HepG2 (cell line): Measurements from ENCODE around the gene TAF6L. TPM values are rescaled to one million over a fixed set of nuclear protein-coding genes. Genes with fewer than 3 reads are reported as not detected.

Experiments
- ELF4 ChIP-seq: sonication (generic); formaldehyde crosslinking; IDR thresholded peaks from 2 replicates; pipeline ENCODE4 v1.5.0; 2020; ENCODE audit warnings: missing genetic modification reagents, mild to moderate bottlenecking, moderate library complexity, borderline replicate concordance
- FOXA1 ChIP-seq, 2 experiments: fragments of 450-650 bp in 1 of 2; sonication (generic) in 1 of 2; formaldehyde crosslinking in 1 of 2; IDR thresholded peaks; 2 replicates each; pipeline versions ENCODE4 v1.4.0 to v1.6.1; 2016 to 2020; ENCODE audit warnings: missing genetic modification reagents in 1 of 2
- HOXA9 ChIP-seq: sonication (generic); formaldehyde crosslinking; IDR thresholded peaks from 2 replicates; pipeline ENCODE4 v1.8.1; 2022; ENCODE audit warnings: missing genetic modification reagents, mild to moderate bottlenecking, moderate library complexity, borderline replicate concordance
- RAD51 ChIP-seq: fragments of 450-650 bp; IDR thresholded peaks from 2 replicates; pipeline ENCODE4 v1.6.1; 2016; ENCODE audit warnings: borderline replicate concordance
- RBM39 ChIP-seq: fragments of 200-400 bp; formaldehyde crosslinking; IDR thresholded peaks from one replicate; pipeline ENCODE4 v1.6.1; 2018; ENCODE audit warnings: antibody characterized with exemption, mild to moderate bottlenecking, low read depth, low read length; ENCODE audit not compliant: poor library complexity, severe bottlenecking
- RCOR2 ChIP-seq: IDR thresholded peaks from 2 replicates; pipeline ENCODE4 v1.6.1; 2016; ENCODE audit warnings: missing biosample characterization, missing genetic modification reagents
- SIX1 ChIP-seq: sonication (generic); formaldehyde crosslinking; IDR thresholded peaks from 2 replicates; pipeline ENCODE4 v1.4.0; 2020; ENCODE audit warnings: missing genetic modification reagents, borderline replicate concordance
- SIX4 ChIP-seq: sonication (generic); formaldehyde crosslinking; IDR thresholded peaks from 2 replicates; pipeline ENCODE4 v1.4.0; 2020; ENCODE audit warnings: missing genetic modification reagents
- THAP11 ChIP-seq: IDR thresholded peaks from 2 replicates; pipeline ENCODE4 v1.6.1; 2016; ENCODE audit warnings: missing biosample characterization, missing genetic modification reagents
- ZC3H13 ChIP-seq: sonication (generic); formaldehyde crosslinking; IDR thresholded peaks from 2 replicates; pipeline ENCODE4 v1.8.1; 2023; ENCODE audit warnings: mild to moderate bottlenecking, missing genetic modification reagents, moderate library complexity
- ZFYVE20 ChIP-seq: sonication (generic); formaldehyde crosslinking; IDR thresholded peaks from 2 replicates; pipeline ENCODE4 v1.8.0; 2023; ENCODE audit warnings: low read depth, mild to moderate bottlenecking, moderate library complexity, missing genetic modification reagents, borderline replicate concordance
- ZNF224 ChIP-seq: sonication (generic); formaldehyde crosslinking; IDR thresholded peaks from 2 replicates; pipeline ENCODE4 v1.5.0; 2020; ENCODE audit warnings: mild to moderate bottlenecking, missing genetic modification reagents
- ZNF589 ChIP-seq: sonication (generic); formaldehyde crosslinking; conservative IDR thresholded peaks from 2 replicates; pipeline ENCODE4 v1.8.0; 2022; ENCODE audit warnings: mild to moderate bottlenecking, moderate library complexity, missing genetic modification reagents
- ZNF605 ChIP-seq: sonication (generic); formaldehyde crosslinking; IDR thresholded peaks from 2 replicates; pipeline ENCODE4 v1.8.0; 2022; ENCODE audit warnings: mild to moderate bottlenecking, missing genetic modification reagents
- ZNF761 ChIP-seq: sonication (generic); formaldehyde crosslinking; conservative IDR thresholded peaks from 2 replicates; pipeline ENCODE4 v1.4.0; 2020; ENCODE audit warnings: mild to moderate bottlenecking, missing genetic modification reagents
- ZNF839 ChIP-seq: sonication (generic); formaldehyde crosslinking; IDR thresholded peaks from 2 replicates; pipeline ENCODE4 v1.4.0; 2020; ENCODE audit warnings: missing genetic modification reagents, mild to moderate bottlenecking, borderline replicate concordance
- ZZZ3 ChIP-seq: sonication (generic); formaldehyde crosslinking; IDR thresholded peaks from 2 replicates; pipeline ENCODE4 v1.4.0; 2020; ENCODE audit warnings: missing genetic modification reagents, mild to moderate bottlenecking, borderline replicate concordance
- polyA plus RNA-seq, 8 experiments: library from polyadenylated mRNA; depleted of rRNA in 3 of 8; stranded (reverse) in 7 of 8; unstranded in 1 of 8; fragments of >200 nt; fragmentation: Illumina TruSeq in 4 of 8; extraction: Trizol in 4 of 8; gene quantifications; 2 replicates each; pipeline versions ENCODE4 v1.2.1 to v1.2.3, GENCODE V29; 2011 to 2016; ENCODE audit warnings: low read depth in 4 of 8, missing spikeins in 1 of 8, mixed read lengths in 1 of 8; ENCODE audit not compliant: insufficient read depth in 1 of 8
- total RNA-seq, 5 experiments: library from RNA; depleted of rRNA; stranded (reverse); fragments of >200 nt; fragmentation: Illumina TruSeq; extraction: Trizol; gene quantifications; 2 replicates each; pipeline ENCODE4 v1.2.3, GENCODE V29; 2016; ENCODE audit warnings: low read depth in 1 of 5
- TF ChIP-seq, protein P1 (sequence below), 2 experiments: IDR thresholded peaks; 2 replicates each; pipeline ENCODE4 v1.6.1; 2011 to 2012; ENCODE audit warnings: low read length in 2 of 2, borderline replicate concordance in 1 of 2, low read depth in 1 of 2, mild to moderate bottlenecking in 1 of 2, moderate library complexity in 1 of 2
- TF ChIP-seq, protein P2 (sequence below): sonication (generic); formaldehyde crosslinking; IDR thresholded peaks from 2 replicates; pipeline ENCODE4 v1.5.0; 2020; ENCODE audit warnings: missing genetic modification reagents
- TF ChIP-seq, protein P3 (sequence below): sonication (generic); formaldehyde crosslinking; IDR thresholded peaks from 2 replicates; pipeline ENCODE4 v1.4.0; 2020; ENCODE audit warnings: missing genetic modification reagents
- TF ChIP-seq, protein P4 (sequence below): sonication (generic); formaldehyde crosslinking; IDR thresholded peaks from 2 replicates; pipeline ENCODE4 v1.5.1; 2020; ENCODE audit warnings: mild to moderate bottlenecking, moderate library complexity, missing genetic modification reagents

TAF6L gene
- total and polyA plus RNA-seq, 2 of the 13 experiments (the other 11 are each of a cell fraction or from before 2014, with no cell fraction given), result 12.6 to 19.4 TPM

DNA sequence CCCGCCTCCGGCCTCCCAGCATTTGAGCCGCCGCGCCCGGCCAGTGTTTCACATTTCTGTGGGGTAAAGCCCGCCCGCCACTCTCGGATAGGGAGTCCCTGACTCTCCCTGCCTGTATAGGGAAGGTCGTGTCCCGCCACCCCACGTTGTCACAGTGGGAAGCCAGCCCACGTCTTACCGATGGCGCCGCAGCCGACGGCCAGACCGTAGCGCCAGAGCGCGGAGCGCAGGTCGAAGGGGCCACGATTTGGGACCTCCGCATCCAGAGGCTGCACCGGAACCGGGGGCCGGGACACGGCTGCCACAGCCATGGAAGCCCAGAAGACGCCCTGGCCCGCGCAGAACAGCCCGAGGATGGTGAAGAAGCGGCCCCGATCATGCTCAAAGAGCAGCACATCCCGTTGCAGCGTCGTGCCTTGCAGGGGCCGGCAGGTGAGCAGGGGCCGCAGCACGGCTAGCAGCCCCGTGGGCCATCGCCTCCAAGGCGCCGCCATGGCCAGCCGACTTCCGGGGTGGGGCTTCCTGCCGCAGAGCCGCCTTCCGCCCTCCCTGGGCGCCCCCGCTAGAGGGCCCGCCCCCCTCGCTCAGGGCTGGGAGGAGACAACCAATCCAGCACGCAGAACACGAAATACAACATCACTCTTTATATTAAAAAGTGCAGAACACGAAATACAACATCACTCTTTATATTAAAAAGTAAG, 20.5 kb downstream of the TAF6L start, which contains the start of gene TMEM223 (continued):
- TF ChIP-seq RBM39, result peak; percentile 92
- no peak for TF ChIP-seq RAD51
- TF ChIP-seq, protein P1, sequence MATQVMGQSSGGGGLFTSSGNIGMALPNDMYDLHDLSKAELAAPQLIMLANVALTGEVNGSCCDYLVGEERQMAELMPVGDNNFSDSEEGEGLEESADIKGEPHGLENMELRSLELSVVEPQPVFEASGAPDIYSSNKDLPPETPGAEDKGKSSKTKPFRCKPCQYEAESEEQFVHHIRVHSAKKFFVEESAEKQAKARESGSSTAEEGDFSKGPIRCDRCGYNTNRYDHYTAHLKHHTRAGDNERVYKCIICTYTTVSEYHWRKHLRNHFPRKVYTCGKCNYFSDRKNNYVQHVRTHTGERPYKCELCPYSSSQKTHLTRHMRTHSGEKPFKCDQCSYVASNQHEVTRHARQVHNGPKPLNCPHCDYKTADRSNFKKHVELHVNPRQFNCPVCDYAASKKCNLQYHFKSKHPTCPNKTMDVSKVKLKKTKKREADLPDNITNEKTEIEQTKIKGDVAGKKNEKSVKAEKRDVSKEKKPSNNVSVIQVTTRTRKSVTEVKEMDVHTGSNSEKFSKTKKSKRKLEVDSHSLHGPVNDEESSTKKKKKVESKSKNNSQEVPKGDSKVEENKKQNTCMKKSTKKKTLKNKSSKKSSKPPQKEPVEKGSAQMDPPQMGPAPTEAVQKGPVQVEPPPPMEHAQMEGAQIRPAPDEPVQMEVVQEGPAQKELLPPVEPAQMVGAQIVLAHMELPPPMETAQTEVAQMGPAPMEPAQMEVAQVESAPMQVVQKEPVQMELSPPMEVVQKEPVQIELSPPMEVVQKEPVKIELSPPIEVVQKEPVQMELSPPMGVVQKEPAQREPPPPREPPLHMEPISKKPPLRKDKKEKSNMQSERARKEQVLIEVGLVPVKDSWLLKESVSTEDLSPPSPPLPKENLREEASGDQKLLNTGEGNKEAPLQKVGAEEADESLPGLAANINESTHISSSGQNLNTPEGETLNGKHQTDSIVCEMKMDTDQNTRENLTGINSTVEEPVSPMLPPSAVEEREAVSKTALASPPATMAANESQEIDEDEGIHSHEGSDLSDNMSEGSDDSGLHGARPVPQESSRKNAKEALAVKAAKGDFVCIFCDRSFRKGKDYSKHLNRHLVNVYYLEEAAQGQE (IDR thresholded peaks at IDR 0.05; ENCODE audit: borderline replicate concordance in 1 of 2, low read depth in 1 of 2, low read length in 2 of 2), result 0 out of 4 replicates have a peak, but pooled peaks of 1 of the 2 experiments have one; percentile 40
- no peak for TF ChIP-seq FOXA1 (IDR thresholded peaks at IDR 0.05)
- TF ChIP-seq FOXA1 (CRISPR knock-in tag; IDR thresholded peaks at IDR 0.05), result no peak
- TF ChIP-seq ELF4 (CRISPR knock-in tag), result peak; percentile 89
- TF ChIP-seq, protein P2, sequence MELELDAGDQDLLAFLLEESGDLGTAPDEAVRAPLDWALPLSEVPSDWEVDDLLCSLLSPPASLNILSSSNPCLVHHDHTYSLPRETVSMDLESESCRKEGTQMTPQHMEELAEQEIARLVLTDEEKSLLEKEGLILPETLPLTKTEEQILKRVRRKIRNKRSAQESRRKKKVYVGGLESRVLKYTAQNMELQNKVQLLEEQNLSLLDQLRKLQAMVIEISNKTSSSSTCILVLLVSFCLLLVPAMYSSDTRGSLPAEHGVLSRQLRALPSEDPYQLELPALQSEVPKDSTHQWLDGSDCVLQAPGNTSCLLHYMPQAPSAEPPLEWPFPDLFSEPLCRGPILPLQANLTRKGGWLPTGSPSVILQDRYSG (CRISPR knock-in tag), result no peak
- TF ChIP-seq, protein P3, sequence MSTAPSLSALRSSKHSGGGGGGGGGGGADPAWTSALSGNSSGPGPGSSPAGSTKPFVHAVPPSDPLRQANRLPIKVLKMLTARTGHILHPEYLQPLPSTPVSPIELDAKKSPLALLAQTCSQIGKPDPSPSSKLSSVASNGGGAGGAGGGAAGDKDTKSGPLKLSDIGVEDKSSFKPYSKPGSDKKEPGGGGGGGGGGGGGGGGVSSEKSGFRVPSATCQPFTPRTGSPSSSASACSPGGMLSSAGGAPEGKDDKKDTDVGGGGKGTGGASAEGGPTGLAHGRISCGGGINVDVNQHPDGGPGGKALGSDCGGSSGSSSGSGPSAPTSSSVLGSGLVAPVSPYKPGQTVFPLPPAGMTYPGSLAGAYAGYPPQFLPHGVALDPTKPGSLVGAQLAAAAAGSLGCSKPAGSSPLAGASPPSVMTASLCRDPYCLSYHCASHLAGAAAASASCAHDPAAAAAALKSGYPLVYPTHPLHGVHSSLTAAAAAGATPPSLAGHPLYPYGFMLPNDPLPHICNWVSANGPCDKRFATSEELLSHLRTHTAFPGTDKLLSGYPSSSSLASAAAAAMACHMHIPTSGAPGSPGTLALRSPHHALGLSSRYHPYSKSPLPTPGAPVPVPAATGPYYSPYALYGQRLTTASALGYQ, result no peak
- TF ChIP-seq THAP11, result peak; percentile 85
- no peak for TF ChIP-seq ZFYVE20 (CRISPR knock-in tag)
- no peak for TF ChIP-seq ZNF761 (CRISPR knock-in tag)
- peak; percentile 71; the same call in 1 of the 2 replicates for TF ChIP-seq ZNF605 (CRISPR knock-in tag)
- no peak for TF ChIP-seq HOXA9 (CRISPR knock-in tag)
- TF ChIP-seq SIX4 (CRISPR knock-in tag), result no peak
- 0 out of 2 replicates have a peak, but pooled peaks have one; percentile 48 for TF ChIP-seq ZNF589
- no peak for TF ChIP-seq ZNF224
- TF ChIP-seq, protein P4, sequence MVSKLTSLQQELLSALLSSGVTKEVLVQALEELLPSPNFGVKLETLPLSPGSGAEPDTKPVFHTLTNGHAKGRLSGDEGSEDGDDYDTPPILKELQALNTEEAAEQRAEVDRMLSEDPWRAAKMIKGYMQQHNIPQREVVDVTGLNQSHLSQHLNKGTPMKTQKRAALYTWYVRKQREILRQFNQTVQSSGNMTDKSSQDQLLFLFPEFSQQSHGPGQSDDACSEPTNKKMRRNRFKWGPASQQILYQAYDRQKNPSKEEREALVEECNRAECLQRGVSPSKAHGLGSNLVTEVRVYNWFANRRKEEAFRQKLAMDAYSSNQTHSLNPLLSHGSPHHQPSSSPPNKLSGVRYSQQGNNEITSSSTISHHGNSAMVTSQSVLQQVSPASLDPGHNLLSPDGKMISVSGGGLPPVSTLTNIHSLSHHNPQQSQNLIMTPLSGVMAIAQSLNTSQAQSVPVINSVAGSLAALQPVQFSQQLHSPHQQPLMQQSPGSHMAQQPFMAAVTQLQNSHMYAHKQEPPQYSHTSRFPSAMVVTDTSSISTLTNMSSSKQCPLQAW (CRISPR knock-in tag), result no peak; the same call in 1 of the 2 replicates
- TF ChIP-seq ZNF839 (CRISPR knock-in tag), result no peak
- TF ChIP-seq SIX1 (CRISPR knock-in tag), result no peak
- TF ChIP-seq RCOR2 (CRISPR knock-in tag), result no peak
- peak; percentile 91 for TF ChIP-seq ZC3H13 (CRISPR knock-in tag)
- no peak for TF ChIP-seq ZZZ3 (CRISPR knock-in tag)
